ENCODE data around the gene SUFU. TPM values are rescaled to one million over a fixed set of nuclear protein-coding genes. Genes with fewer than 3 reads are reported as not detected.
"Not testable (repeated sequence)": the region's sequence is repeated elsewhere in the genome, so short reads cannot be mapped to it uniquely, and the experiment has no call there.

Gene SUFU
- total RNA-seq, 1 experiment from 2014 or later = 5.9 TPM

- Histone ChIP-seq H3K4me2 (ENCODE audit: low read depth, low read length, poor library complexity, severe bottlenecking) (no peak overlapping the region), H3K36me3 (ENCODE audit: insufficient read depth, low read length) (peaks cover 46% of the 10 kb centered on the region), H3K9ac (ENCODE audit: low read length) (no peak overlapping the region), H4K20me1 (ENCODE audit: insufficient read depth, low read depth, low read length) (peaks cover 35% of the 10 kb centered on the region), H3K27ac (ENCODE audit: low read length) (no peak overlapping the region), H3K9me3 (ENCODE audit: low read length) (no peaks in the 10 kb centered on the region), H3K4me3 (ENCODE audit: low read length) (no peak overlapping the region), H2AFZ (ENCODE audit: low read length) (no peak overlapping the region), H3K79me2 (ENCODE audit: low read length) (peaks cover 14% of the 10 kb centered on the region), H3K4me1 (ENCODE audit: low read length) (peaks cover 27% of the 10 kb centered on the region), H3K27me3 (ENCODE audit: low read length) (no peaks in the 10 kb centered on the region), H3K9me2 (replicated peaks; ENCODE audit: insufficient read depth, low read length) (no peaks in the 10 kb centered on the region)
- no peak for DNase-seq
Observed at GRCh38 chr10:102656791-102657371, 153.1 kb downstream of the SUFU start.

- H3K4me1 ChIP-seq (ENCODE audit: low read length) = peaks cover 21% of the 10 kb centered on the region
- H3K27ac ChIP-seq (ENCODE audit: low read length) = no peak overlapping the region
- peaks cover 46% of the 10 kb centered on the region for H3K36me3 ChIP-seq (ENCODE audit: insufficient read depth, low read length)
Observed at GRCh38 chr10:102657451-102657850, 153.7 kb downstream of the SUFU start.

GRCh38 chr10:102657984-102658724, 154.4 kb downstream of the SUFU start:
- Histone ChIP-seq H3K27ac (ENCODE audit: low read length) (no peak overlapping the region), H4K20me1 (ENCODE audit: insufficient read depth, low read depth, low read length) (peaks cover 28% of the 10 kb centered on the region), H3K4me2 (ENCODE audit: low read depth, low read length, poor library complexity, severe bottlenecking) (no peak overlapping the region)

More at GRCh38 chr10:102657451-102657850, 153.7 kb downstream of the SUFU start:
- no peak overlapping the region for H3K9ac ChIP-seq (ENCODE audit: low read length)
- H3K79me2 ChIP-seq (ENCODE audit: low read length) = peaks cover 13% of the 10 kb centered on the region
- H3K9me2 ChIP-seq (replicated peaks; ENCODE audit: insufficient read depth, low read length) = no peaks in the 10 kb centered on the region
- H2AFZ ChIP-seq (ENCODE audit: low read length) = no peak overlapping the region
- no peak for DNase-seq
- H4K20me1 ChIP-seq (ENCODE audit: insufficient read depth, low read depth, low read length) = peaks cover 33% of the 10 kb centered on the region
- H3K27me3 ChIP-seq (ENCODE audit: low read length) = no peaks in the 10 kb centered on the region
- H3K4me2 ChIP-seq (ENCODE audit: low read depth, low read length, poor library complexity, severe bottlenecking) = no peak overlapping the region
- no peak overlapping the region for H3K4me3 ChIP-seq (ENCODE audit: low read length)
- no peaks in the 10 kb centered on the region for H3K9me3 ChIP-seq (ENCODE audit: low read length)

GRCh38 chr10:102658802-102659201, 155.0 kb downstream of the SUFU start:
- no peak overlapping the region for H3K27ac ChIP-seq (ENCODE audit: low read length)
- H3K4me1 ChIP-seq (ENCODE audit: low read length) = peaks cover 10% of the 10 kb centered on the region
- peaks cover 3% of the 10 kb centered on the region for H3K79me2 ChIP-seq (ENCODE audit: low read length)
- peaks cover 22% of the 10 kb centered on the region for H4K20me1 ChIP-seq (ENCODE audit: insufficient read depth, low read depth, low read length)
- no peak overlapping the region for H2AFZ ChIP-seq (ENCODE audit: low read length)
- peaks cover 35% of the 10 kb centered on the region for H3K36me3 ChIP-seq (ENCODE audit: insufficient read depth, low read length)
- H3K9me2 ChIP-seq (replicated peaks; ENCODE audit: insufficient read depth, low read length) = no peaks in the 10 kb centered on the region
- no peak overlapping the region for H3K4me3 ChIP-seq (ENCODE audit: low read length)
- no peak overlapping the region for H3K9ac ChIP-seq (ENCODE audit: low read length)
- no peaks in the 10 kb centered on the region for H3K9me3 ChIP-seq (ENCODE audit: low read length)
- H3K27me3 ChIP-seq (ENCODE audit: low read length) = no peaks in the 10 kb centered on the region
- no peak overlapping the region for H3K4me2 ChIP-seq (ENCODE audit: low read depth, low read length, poor library complexity, severe bottlenecking)
- no peak for DNase-seq

More at GRCh38 chr10:102657984-102658724, 154.4 kb downstream of the SUFU start:
- H3K79me2 ChIP-seq (ENCODE audit: low read length) = peaks cover 9% of the 10 kb centered on the region
- H3K4me1 ChIP-seq (ENCODE audit: low read length) = peaks cover 14% of the 10 kb centered on the region
- H3K9ac ChIP-seq (ENCODE audit: low read length) = no peak overlapping the region
- H3K36me3 ChIP-seq (ENCODE audit: insufficient read depth, low read length) = peaks cover 42% of the 10 kb centered on the region
- H2AFZ ChIP-seq (ENCODE audit: low read length) = no peak overlapping the region
- H3K9me2 ChIP-seq (replicated peaks; ENCODE audit: insufficient read depth, low read length) = no peaks in the 10 kb centered on the region
- no peaks in the 10 kb centered on the region for H3K9me3 ChIP-seq (ENCODE audit: low read length)
- H3K27me3 ChIP-seq (ENCODE audit: low read length) = no peaks in the 10 kb centered on the region
- no peak for DNase-seq
- H3K4me3 ChIP-seq (ENCODE audit: low read length) = no peak overlapping the region

GRCh38 chr10:102660888-102661657, 157.3 kb downstream of the SUFU start:
- no peak overlapping the region; the same call in 1 of the 2 replicates for H3K9ac ChIP-seq (ENCODE audit: low read length)
- peak; percentile 63 for DNase-seq
- no peak overlapping the region for H2AFZ ChIP-seq (ENCODE audit: low read length)
- H3K79me2 ChIP-seq (ENCODE audit: low read length) = no peaks in the 10 kb centered on the region
- H3K27me3 ChIP-seq (ENCODE audit: low read length) = no peaks in the 10 kb centered on the region
- peaks cover 10% of the 10 kb centered on the region for H3K4me1 ChIP-seq (ENCODE audit: low read length)
- peaks cover 5% of the 10 kb centered on the region; the same call in 1 of the 2 replicates for H4K20me1 ChIP-seq (ENCODE audit: insufficient read depth, low read depth, low read length)
- no peaks in the 10 kb centered on the region for H3K9me3 ChIP-seq (ENCODE audit: low read length)
- no peak overlapping the region for H3K4me3 ChIP-seq (ENCODE audit: low read length)
- H3K36me3 ChIP-seq (ENCODE audit: insufficient read depth, low read length) = peaks cover 15% of the 10 kb centered on the region
- no peak overlapping the region for H3K27ac ChIP-seq (ENCODE audit: low read length)
- no peak overlapping the region for H3K4me2 ChIP-seq (ENCODE audit: low read depth, low read length, poor library complexity, severe bottlenecking)
- no peaks in the 10 kb centered on the region for H3K9me2 ChIP-seq (replicated peaks; ENCODE audit: insufficient read depth, low read length)

- H2AFZ ChIP-seq (ENCODE audit: low read length) = no peak overlapping the region
- no peak overlapping the region for H3K4me2 ChIP-seq (ENCODE audit: low read depth, low read length, poor library complexity, severe bottlenecking)
- H3K4me1 ChIP-seq (ENCODE audit: low read length) = peaks cover 10% of the 10 kb centered on the region
- H4K20me1 ChIP-seq (ENCODE audit: insufficient read depth, low read depth, low read length) = peaks cover 5% of the 10 kb centered on the region; the same call in 1 of the 2 replicates
- H3K9me2 ChIP-seq (replicated peaks; ENCODE audit: insufficient read depth, low read length) = no peaks in the 10 kb centered on the region
- H3K27ac ChIP-seq (ENCODE audit: low read length) = no peak overlapping the region
- H3K4me3 ChIP-seq (ENCODE audit: low read length) = no peak overlapping the region
- no peak for DNase-seq
- H3K79me2 ChIP-seq (ENCODE audit: low read length) = no peaks in the 10 kb centered on the region
- no peak overlapping the region for H3K9ac ChIP-seq (ENCODE audit: low read length)
- no peaks in the 10 kb centered on the region for H3K9me3 ChIP-seq (ENCODE audit: low read length)
- H3K36me3 ChIP-seq (ENCODE audit: insufficient read depth, low read length) = peaks cover 9% of the 10 kb centered on the region
- no peaks in the 10 kb centered on the region for H3K27me3 ChIP-seq (ENCODE audit: low read length)
Observed at GRCh38 chr10:102661658-102662028, 157.9 kb downstream of the SUFU start.

- Histone ChIP-seq H3K27ac (ENCODE audit: low read length) (no peak overlapping the region), H4K20me1 (ENCODE audit: insufficient read depth, low read depth, low read length) (no peaks in the 10 kb centered on the region), H2AFZ (ENCODE audit: low read length) (no peak overlapping the region), H3K36me3 (ENCODE audit: insufficient read depth, low read length) (no peaks in the 10 kb centered on the region), H3K9me3 (ENCODE audit: low read length) (no peaks in the 10 kb centered on the region), H3K4me2 (ENCODE audit: low read depth, low read length, poor library complexity, severe bottlenecking) (no peak overlapping the region), H3K4me3 (ENCODE audit: low read length) (no peak overlapping the region), H3K27me3 (ENCODE audit: low read length) (no peaks in the 10 kb centered on the region), H3K9ac (ENCODE audit: low read length) (no peak overlapping the region), H3K79me2 (ENCODE audit: low read length) (no peaks in the 10 kb centered on the region), H3K9me2 (replicated peaks; ENCODE audit: insufficient read depth, low read length) (no peaks in the 10 kb centered on the region), H3K4me1 (ENCODE audit: low read length) (peaks cover 1% of the 10 kb centered on the region)
- DNase-seq = no peak
Observed at GRCh38 chr10:102665904-102666509, 162.2 kb downstream of the SUFU start.

- H3K9me2 ChIP-seq (replicated peaks; ENCODE audit: insufficient read depth, low read length); DNase-seq; H3K36me3 ChIP-seq (ENCODE audit: insufficient read depth, low read length); H3K4me3 ChIP-seq (ENCODE audit: low read length); H3K27ac ChIP-seq (ENCODE audit: low read length); H4K20me1 ChIP-seq (ENCODE audit: insufficient read depth, low read depth, low read length); H3K27me3 ChIP-seq (ENCODE audit: low read length); H3K9me3 ChIP-seq (ENCODE audit: low read length); H3K79me2 ChIP-seq (ENCODE audit: low read length); H3K4me2 ChIP-seq (ENCODE audit: low read depth, low read length, poor library complexity, severe bottlenecking); H2AFZ ChIP-seq (ENCODE audit: low read length); H3K4me1 ChIP-seq (ENCODE audit: low read length); H3K9ac ChIP-seq (ENCODE audit: low read length): not testable (repeated sequence)
Observed at GRCh38 chr10:102667411-102667810, 163.6 kb downstream of the SUFU start.
